Measurements from ENCODE around the gene NLE1.

NLE1 gene

DNA sequence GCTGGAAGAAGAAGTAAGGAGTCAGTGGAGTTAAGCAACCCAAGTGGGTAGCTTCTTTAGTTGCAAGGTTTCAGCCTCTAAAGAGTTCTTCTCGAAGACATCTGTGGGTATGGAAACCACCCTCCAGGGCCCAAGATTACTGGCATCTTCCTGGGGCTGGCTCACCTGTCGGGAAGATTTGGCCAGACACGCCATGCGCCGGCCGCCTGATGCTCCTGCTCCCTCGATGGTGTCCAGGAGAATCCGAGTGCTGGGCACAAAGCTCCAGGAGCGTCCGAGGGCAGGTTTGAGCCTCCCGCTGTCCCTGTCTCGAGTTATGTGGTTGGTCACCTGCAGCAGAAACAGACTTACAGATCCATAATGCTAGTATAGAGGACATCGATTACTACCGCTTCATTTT is 41.1 kb downstream of the NLE1 start:
- no peak for TF ChIP-seq EZH2phosphoT487 (IDR thresholded peaks at IDR 0.05; ENCODE audit: borderline replicate concordance)
- TF ChIP-seq, protein P1, sequence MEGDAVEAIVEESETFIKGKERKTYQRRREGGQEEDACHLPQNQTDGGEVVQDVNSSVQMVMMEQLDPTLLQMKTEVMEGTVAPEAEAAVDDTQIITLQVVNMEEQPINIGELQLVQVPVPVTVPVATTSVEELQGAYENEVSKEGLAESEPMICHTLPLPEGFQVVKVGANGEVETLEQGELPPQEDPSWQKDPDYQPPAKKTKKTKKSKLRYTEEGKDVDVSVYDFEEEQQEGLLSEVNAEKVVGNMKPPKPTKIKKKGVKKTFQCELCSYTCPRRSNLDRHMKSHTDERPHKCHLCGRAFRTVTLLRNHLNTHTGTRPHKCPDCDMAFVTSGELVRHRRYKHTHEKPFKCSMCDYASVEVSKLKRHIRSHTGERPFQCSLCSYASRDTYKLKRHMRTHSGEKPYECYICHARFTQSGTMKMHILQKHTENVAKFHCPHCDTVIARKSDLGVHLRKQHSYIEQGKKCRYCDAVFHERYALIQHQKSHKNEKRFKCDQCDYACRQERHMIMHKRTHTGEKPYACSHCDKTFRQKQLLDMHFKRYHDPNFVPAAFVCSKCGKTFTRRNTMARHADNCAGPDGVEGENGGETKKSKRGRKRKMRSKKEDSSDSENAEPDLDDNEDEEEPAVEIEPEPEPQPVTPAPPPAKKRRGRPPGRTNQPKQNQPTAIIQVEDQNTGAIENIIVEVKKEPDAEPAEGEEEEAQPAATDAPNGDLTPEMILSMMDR (conservative IDR thresholded peaks at IDR 0.05; ENCODE audit: low read length) = no peak
- no peak overlapping the region for H3K9ac ChIP-seq (ENCODE audit: low read depth, low read length, poor library complexity, severe bottlenecking)

DNA sequence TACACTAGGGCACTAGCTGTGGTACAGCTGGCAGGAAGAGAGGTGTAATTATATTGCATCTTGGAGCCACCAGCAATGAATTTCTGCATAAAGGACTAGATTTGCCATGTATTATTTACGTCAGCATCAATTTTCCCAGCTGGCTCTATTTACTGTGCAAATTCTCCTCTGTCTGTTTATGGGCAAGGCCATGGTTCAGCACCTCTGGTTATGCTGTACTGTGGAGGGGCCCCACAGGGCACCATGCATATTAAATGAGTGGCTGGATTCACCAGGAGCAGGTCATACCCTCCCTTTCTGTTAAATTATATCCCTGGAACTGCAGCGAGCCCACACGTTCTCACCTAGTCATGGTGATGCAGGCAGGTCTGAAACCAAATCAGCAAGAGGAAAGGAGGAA is 42.2 kb downstream of the NLE1 start:
- Histone ChIP-seq H3K9me3 (ENCODE audit: insufficient read depth, low read depth, low read length) (no peaks in the 10 kb centered on the region), H3K4me3 (ENCODE audit: low read length, poor library complexity, severe bottlenecking) (no peak overlapping the region), H3K36me3 (ENCODE audit: insufficient read depth, low read length) (peaks cover 8% of the 10 kb centered on the region; the same call in 1 of the 2 replicates), H3K9ac (ENCODE audit: low read depth, low read length, poor library complexity, severe bottlenecking) (no peak overlapping the region), H3K4me2 (ENCODE audit: low read depth, low read length, poor library complexity, severe bottlenecking) (no peak overlapping the region), H3K4me1 (ENCODE audit: insufficient read depth, low read length, poor library complexity, severe bottlenecking) (no peaks in the 10 kb centered on the region), H3K79me2 (ENCODE audit: insufficient read depth, low read length) (no peaks in the 10 kb centered on the region), H3K27me3 (ENCODE audit: insufficient read depth, low read length, poor library complexity, severe bottlenecking) (no peaks in the 10 kb centered on the region), H4K20me1 (ENCODE audit: insufficient read depth, low read length, poor library complexity, severe bottlenecking) (no peaks in the 10 kb centered on the region), H3K9me2 (replicated peaks; ENCODE audit: low read depth, low read length) (no peaks in the 10 kb centered on the region), H3F3A (ENCODE audit: low read depth) (no peaks in the 10 kb centered on the region), H2AFZ (ENCODE audit: low read length) (no peak overlapping the region)
- TF ChIP-seq, protein P1 (conservative IDR thresholded peaks at IDR 0.05; ENCODE audit: low read length) = no peak
- no peak for TF ChIP-seq EZH2phosphoT487 (IDR thresholded peaks at IDR 0.05; ENCODE audit: borderline replicate concordance)

More for the DNA sequence above, 41.1 kb downstream of the NLE1 start:
- no peak overlapping the region for H3K4me2 ChIP-seq (ENCODE audit: low read depth, low read length, poor library complexity, severe bottlenecking)
- no peaks in the 10 kb centered on the region for H3K79me2 ChIP-seq (ENCODE audit: insufficient read depth, low read length)
- no peaks in the 10 kb centered on the region for H3K9me2 ChIP-seq (replicated peaks; ENCODE audit: low read depth, low read length)
- no peak overlapping the region for H3K4me3 ChIP-seq (ENCODE audit: low read length, poor library complexity, severe bottlenecking)
- H4K20me1 ChIP-seq (ENCODE audit: insufficient read depth, low read length, poor library complexity, severe bottlenecking) = no peaks in the 10 kb centered on the region
- peaks cover 11% of the 10 kb centered on the region; the same call in 1 of the 2 replicates for H3K36me3 ChIP-seq (ENCODE audit: insufficient read depth, low read length)
- H3K9me3 ChIP-seq (ENCODE audit: insufficient read depth, low read depth, low read length) = no peaks in the 10 kb centered on the region
- H3F3A ChIP-seq (ENCODE audit: low read depth) = no peaks in the 10 kb centered on the region
- H3K27me3 ChIP-seq (ENCODE audit: insufficient read depth, low read length, poor library complexity, severe bottlenecking) = no peaks in the 10 kb centered on the region
- no peaks in the 10 kb centered on the region for H3K4me1 ChIP-seq (ENCODE audit: insufficient read depth, low read length, poor library complexity, severe bottlenecking)
- no peak overlapping the region for H2AFZ ChIP-seq (ENCODE audit: low read length)

DNA sequence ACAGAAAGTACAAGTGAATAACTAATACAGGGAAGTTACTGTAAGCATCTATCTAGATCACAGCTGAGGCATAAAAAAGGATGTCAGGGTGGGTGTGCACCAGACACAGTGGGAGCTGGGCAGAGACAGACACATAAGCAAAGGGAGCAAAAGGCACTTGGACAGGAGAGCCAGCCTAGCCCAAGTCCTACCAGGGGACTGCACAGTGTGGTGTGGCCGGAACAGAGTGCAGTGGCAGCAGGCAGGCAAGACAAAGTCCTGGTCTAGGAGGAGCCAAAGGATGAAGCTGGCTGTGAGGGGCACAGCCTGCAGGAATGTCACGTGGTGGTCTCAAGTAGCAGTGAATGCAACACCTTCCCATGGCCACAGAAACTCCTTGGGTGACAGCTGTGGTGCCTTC is 44.3 kb downstream of the NLE1 start:
- Histone ChIP-seq H3K4me3 (ENCODE audit: low read length, poor library complexity, severe bottlenecking) (no peak overlapping the region), H3K36me3 (ENCODE audit: insufficient read depth, low read length) (peaks cover 8% of the 10 kb centered on the region; the same call in 1 of the 2 replicates), H3F3A (ENCODE audit: low read depth) (no peaks in the 10 kb centered on the region), H3K9ac (ENCODE audit: low read depth, low read length, poor library complexity, severe bottlenecking) (no peak overlapping the region), H3K9me2 (replicated peaks; ENCODE audit: low read depth, low read length) (no peaks in the 10 kb centered on the region), H3K79me2 (ENCODE audit: insufficient read depth, low read length) (no peaks in the 10 kb centered on the region), H3K9me3 (ENCODE audit: insufficient read depth, low read depth, low read length) (no peaks in the 10 kb centered on the region), H3K27me3 (ENCODE audit: insufficient read depth, low read length, poor library complexity, severe bottlenecking) (no peaks in the 10 kb centered on the region), H4K20me1 (ENCODE audit: insufficient read depth, low read length, poor library complexity, severe bottlenecking) (no peaks in the 10 kb centered on the region), H3K4me2 (ENCODE audit: low read depth, low read length, poor library complexity, severe bottlenecking) (no peak overlapping the region), H3K4me1 (ENCODE audit: insufficient read depth, low read length, poor library complexity, severe bottlenecking) (no peaks in the 10 kb centered on the region), H2AFZ (ENCODE audit: low read length) (no peak overlapping the region)
- TF ChIP-seq, protein P1 (conservative IDR thresholded peaks at IDR 0.05; ENCODE audit: low read length) = no peak
- TF ChIP-seq EZH2phosphoT487 (IDR thresholded peaks at IDR 0.05; ENCODE audit: borderline replicate concordance) = no peak

Measured in Loucy (cell line).